ENCODE measurements around the gene HOXC13.

- no peak for TF ChIP-seq CTCF (IDR thresholded peaks at IDR 0.05; ENCODE audit: insufficient read depth, low read depth, low read length)
- TF ChIP-seq EZH2 (IDR thresholded peaks at IDR 0.05; ENCODE audit: insufficient read depth, low read length): peak; percentile 94
Measured at GRCh38 chr12:53961025-53961761, 22.6 kb downstream of the HOXC13 start.
